ENCODE measurements around the gene CX3CL1.

DNA sequence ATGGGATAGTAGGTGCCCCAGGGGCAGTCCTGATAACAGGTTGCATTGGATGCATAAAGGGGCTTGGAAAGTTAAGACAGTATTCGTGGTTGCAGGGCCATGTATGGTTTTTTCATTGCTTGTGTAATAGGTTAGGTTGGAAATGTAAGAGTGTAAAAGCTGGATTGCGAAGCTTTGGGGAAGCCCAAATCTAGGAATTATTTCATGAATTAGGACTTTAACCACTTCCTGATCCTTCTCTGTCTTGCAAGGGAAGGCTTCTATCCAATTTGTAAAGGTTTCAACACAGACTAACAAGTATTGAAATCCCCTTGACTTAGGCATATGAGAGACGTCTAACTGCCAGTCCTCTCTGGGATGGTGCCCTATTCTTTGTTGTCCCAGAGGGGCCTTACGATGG is 24.5 kb downstream of the CX3CL1 start:
- TF ChIP-seq, protein P1, sequence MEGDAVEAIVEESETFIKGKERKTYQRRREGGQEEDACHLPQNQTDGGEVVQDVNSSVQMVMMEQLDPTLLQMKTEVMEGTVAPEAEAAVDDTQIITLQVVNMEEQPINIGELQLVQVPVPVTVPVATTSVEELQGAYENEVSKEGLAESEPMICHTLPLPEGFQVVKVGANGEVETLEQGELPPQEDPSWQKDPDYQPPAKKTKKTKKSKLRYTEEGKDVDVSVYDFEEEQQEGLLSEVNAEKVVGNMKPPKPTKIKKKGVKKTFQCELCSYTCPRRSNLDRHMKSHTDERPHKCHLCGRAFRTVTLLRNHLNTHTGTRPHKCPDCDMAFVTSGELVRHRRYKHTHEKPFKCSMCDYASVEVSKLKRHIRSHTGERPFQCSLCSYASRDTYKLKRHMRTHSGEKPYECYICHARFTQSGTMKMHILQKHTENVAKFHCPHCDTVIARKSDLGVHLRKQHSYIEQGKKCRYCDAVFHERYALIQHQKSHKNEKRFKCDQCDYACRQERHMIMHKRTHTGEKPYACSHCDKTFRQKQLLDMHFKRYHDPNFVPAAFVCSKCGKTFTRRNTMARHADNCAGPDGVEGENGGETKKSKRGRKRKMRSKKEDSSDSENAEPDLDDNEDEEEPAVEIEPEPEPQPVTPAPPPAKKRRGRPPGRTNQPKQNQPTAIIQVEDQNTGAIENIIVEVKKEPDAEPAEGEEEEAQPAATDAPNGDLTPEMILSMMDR (IDR thresholded peaks at IDR 0.05) = no peak
- no peak for TF ChIP-seq POLR2AphosphoS5 (IDR thresholded peaks at IDR 0.05)
